ENCODE data around the gene ZFTA. TPM values are rescaled to one million over a fixed set of nuclear protein-coding genes. Genes with fewer than 3 reads are reported as not detected.

The ZFTA gene
- polyA plus RNA-seq, 4 donors, result 41.2 to 64.7 (median 47.7) TPM

DNA sequence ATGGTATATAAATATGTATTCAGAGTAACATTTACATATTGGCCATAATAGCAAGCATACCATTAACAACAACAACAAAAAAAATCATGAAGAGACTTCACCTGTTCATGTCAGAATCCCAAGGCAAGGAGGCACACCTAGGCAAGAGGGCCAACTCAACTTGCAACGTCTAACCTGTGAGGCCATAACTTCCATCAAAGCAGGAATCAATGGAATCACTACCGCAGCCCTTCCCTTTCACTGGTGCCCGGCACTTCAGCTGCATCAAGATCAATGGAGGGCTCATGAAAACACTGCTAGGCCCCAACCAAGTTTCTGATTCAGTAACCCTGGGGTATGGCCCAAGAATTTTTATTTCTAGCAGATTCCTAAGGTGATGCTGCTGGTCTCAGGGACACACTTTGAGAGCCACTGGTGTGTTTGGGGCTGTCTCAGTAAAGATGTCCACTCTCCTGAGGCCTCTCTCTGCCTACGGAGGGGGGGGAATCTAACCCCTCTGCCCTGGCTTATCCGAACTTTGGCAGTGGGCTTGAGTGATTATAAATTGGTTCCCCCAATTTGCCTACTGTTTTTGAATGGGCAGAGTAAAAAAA lies 8.0 kb downstream of the ZFTA start:
- no peak for DNase-seq (ENCODE audit: low read depth in 4 of 4, low spot score in 3 of 4)

DNA sequence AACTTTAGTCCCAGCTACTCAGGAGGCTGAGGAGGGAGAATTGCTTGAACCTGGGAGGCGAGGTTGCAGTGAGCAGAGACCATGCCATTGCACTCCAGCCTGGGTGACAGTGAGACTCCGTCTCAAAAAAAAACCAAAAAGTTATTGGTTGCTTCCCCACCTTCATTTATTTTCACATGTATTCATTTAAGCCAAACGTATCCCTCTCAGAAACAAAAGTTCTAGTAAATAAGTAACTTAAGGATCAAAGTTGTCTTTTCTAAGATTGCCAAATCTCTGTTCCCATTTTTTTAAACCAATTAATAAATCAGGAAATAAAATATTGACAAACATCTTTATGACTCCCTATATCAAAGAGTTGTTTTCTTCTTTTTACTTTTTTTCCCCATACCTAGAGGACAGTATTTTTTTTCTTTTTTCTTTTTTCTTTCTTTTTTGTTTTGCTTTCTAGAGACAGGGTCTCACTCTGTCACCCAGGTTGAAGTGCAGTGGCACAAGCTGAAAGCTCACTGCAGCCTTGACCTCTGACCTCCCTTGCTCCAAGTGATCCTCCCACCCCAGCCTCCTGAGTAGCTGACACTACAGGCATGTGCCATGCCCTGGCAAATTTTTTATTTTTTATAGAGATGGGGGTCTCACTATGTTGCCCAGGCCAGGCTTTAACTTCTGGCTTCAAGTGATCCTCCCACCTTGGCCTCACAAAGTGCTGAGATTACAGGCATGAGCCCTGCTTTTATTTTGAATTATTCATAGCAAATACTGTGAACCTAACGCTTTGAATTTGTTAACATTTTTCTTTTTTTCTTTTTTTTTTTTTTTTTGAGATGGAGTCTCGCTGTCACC lies 11.4 kb downstream of the ZFTA start:
- DNase-seq (ENCODE audit: low read depth in 4 of 4, low spot score in 3 of 4), result no peak

DNA sequence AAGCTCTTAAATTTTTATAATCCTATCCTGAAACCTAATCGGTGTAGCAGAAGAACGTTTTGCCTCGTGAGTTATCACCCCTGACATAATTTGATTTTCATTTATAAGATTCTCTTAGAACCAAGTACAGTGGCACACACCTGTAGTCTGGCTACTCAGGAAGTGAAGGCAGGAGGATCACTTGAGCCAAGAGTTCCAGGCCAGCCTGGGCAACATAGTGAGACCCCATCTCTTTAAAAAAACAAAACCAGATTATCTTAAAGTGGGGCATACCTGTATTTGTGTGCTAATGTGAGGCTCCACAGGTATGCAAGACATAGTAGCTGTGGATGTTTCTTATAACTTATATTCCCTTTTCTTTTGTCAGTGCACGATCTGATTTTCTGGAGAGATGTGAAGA lies 19.0 kb downstream of the ZFTA start:
- no peak for DNase-seq (ENCODE audit: low read depth in 4 of 4, low spot score in 3 of 4)

DNA sequence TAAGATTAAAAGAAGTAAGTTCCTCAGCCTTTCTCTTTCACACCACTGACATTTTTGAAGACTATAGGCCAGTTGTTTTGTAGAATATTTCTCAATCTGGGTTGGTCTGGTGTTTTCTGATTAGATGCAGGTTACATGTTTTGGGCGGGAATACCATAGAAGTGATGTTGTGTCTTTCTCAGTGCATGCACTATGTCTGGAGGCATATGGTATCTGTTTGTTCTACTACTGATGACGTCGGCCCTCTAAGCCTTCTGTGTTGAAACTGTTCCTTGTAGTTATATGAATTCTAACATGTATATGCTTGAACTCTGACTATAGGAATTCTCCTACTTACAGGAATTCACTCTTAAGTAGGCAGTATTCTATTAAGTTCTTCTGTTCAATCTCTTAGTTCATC lies 21.6 kb downstream of the ZFTA start:
- DNase-seq (ENCODE audit: low read depth in 4 of 4, low spot score in 3 of 4), result no peak

DNA sequence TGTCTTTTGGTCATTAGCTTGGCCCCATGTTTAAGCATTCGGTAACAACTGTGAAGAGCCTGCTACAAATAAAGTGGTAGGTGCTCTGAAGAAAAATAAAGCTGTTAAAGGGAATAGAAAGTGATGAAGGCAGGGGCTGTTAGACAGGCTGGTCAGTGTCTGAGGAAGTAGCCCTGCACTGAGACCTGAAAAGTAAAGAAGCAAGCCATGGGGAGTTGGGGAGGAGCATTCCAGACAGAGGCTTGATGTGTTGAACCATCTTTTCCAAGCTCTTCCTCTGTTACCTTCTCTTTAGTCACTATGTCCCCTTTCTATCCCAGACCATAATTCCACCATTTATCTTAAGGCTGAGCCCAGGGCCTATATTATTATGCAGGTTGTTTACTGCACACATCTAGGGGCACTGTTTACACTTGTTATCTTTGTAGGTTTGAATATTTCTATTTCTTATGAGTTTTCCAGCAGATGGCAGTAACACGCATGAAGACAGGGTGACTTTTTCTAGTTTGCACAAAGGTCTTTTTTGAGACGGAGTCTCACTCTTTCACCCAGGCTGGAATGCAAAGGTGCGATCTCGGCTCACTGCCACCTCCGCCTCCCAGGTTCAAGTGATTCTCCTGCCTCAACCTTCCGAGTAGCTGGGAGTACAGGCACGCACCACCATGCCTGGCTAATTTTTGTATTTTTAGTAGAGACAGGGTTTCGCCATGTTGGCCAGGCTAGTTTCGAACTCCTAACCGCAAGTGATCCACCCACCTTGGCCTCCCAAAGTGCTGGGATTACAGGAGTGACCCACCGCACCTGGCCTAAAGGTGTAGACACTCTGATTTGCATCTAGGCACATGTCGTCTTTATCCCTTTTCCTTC lies 23.0 kb downstream of the ZFTA start:
- no peak for DNase-seq (ENCODE audit: low read depth in 4 of 4, low spot score in 3 of 4)

DNA sequence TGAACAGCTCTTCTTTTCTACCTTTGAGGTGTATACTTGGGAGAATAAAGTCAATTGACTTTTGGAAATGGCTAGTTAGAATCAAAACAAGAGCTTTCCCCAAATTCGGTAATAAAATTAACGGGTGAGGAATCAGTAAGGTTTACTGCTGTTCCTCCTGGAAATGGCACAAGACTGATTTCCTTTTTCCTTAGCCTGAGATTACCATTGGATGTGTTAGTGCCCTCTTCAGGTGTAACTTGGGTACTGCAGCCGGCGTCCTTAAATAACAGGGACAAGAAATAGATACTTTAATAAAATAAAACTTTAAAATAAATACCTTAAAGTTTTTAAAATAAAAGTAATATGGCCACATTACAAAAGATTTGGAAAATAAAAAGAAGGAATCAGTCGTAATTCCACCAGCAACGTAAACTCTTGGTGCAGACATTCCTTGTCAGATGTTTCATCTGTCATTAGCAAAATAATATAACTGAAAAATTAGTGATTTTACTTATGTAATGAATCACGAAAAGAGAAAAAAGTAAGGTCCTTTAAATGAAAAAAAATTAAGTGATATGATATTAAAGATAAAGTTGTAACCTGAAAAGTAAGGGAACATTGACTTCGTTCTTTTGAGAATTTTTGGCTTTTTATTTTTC lies 29.7 kb downstream of the ZFTA start:
- peak in 2 of 4 donors; percentile 31 to 52 for DNase-seq (ENCODE audit: low read depth in 4 of 4, low spot score in 3 of 4)

DNA sequence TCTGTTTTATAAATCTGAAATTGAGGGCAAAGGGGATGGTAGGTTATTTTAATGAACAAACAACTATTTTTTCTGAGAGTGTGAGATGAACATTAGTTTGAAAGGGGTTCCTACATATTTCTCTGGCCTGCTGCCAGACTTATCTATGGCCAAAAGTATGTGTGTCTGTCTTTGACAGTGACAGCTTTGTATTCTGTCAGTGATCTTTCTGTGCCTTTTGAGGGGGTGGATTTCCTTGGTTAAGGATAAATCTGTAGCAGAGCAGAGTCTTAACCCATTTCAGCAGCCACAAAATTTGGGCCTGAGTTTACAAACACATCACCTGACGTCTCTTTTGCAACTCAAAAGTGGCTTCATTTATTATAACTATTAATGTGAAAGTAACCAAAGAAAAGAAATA lies 30.9 kb downstream of the ZFTA start:
- DNase-seq (ENCODE audit: low read depth in 4 of 4, low spot score in 3 of 4), result no peak

DNA sequence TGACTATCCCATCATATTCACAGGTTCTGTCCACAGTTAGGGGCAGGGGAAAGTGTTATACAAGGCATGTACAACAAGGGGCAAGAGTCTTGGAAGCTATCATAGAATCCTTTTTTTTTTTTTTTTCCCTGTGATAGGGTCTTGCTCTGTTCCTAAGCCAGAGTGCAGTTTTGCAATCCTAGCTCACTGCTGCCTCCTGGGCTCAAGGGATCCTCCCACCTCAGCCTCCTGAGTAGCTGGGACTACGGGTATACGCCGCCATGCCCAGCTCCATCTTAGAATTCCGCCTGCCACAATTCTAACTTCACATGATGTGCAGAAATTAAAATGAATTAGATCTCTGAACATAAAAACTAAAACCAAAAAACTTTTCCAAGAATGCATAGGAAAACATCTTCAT lies 31.7 kb downstream of the ZFTA start:
- DNase-seq (ENCODE audit: low read depth in 4 of 4, low spot score in 3 of 4), result no peak

DNA sequence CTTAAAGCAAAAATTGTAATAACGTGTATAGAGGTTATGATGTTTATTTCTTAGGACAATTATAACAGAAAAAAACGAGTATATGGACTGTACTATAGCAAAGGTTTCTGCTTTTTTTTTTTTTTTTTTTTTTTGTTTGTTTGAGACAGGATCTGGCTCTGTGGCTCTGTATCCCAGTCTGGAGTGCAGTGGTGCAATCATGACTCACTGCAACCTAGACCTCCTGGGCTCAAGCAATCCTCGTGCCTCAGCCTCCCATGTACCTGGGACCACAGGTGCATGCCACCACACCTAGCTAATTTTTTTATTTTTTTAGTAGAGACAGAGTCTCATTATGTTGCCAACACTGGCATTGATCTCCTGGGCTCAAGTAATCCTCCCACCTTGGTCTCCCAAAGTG lies 39.2 kb downstream of the ZFTA start:
- DNase-seq (ENCODE audit: low read depth in 4 of 4, low spot score in 3 of 4), result no peak

DNA sequence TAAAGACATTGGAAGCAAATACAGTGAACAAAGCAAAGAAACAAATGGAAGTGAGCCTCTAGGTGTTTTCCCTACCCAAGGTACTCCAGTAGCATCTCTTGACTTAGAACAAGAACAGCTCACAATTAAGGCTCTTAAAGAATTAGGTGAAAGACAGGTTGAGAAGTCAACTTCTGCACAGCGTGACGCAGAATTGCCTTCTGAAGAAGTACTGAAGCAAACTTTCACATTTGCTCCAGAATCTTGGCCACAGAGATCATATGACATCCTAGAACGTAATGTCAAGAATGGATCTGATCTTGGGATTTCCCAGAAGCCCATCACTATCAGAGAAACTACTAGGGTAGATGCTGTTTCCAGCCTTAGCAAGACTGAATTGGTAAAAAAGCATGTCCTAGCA lies 48.0 kb downstream of the ZFTA start:
- DNase-seq (ENCODE audit: low read depth in 4 of 4, low spot score in 3 of 4), result no peak

DNA sequence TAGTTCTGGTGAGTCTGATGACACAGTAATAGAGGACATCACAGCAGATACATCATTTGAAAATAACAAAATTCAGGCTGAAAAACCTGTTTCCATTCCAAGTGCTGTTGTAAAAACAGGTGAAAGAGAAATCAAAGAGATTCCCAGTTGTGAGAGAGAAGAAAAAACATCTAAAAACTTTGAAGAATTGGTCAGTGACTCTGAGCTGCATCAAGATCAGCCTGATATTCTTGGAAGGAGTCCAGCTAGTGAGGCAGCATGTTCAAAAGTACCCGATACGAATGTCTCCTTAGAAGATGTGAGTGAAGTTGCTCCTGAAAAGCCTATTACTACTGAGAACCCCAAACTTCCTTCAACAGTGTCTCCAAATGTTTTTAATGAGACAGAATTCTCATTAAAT lies 48.6 kb downstream of the ZFTA start:
- no peak for DNase-seq (ENCODE audit: low read depth in 4 of 4, low spot score in 3 of 4)

DNA sequence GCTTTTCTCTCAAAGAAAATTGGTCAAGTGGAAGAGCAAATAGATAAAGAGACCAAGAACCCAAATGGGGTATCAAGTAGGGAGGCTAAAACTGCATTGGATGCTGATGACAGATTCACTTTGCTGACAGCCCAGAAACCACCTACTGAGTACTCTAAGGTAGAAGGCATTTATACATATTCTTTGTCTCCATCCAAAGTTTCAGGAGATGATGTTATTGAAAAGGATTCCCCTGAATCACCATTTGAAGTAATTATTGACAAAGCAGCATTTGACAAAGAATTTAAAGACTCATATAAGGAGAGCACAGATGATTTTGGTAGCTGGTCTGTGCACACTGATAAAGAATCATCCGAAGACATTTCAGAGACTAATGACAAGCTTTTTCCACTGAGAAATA lies 49.6 kb downstream of the ZFTA start:
- no peak for DNase-seq (ENCODE audit: low read depth in 4 of 4, low spot score in 3 of 4)

Other genes with a start within 250 kb of the ZFTA start
- 10 to 100 TPM; 10.2 to 19.9 (median 12.1) TPM for gene PLAAT4, start 232.0 kb downstream of the ZFTA start, polyA plus RNA-seq (ENCODE audit: insufficient read length in 4 of 4)
- under 1 TPM in 3 of 4 donors, not detected in 1; 0.30 to 0.73 (median 0.34) TPM for gene PLAAT2, start 205.4 kb downstream of the ZFTA start, polyA plus RNA-seq (ENCODE audit: insufficient read length in 4 of 4)
- gene PLAAT3, start 154.3 kb downstream of the ZFTA start, polyA plus RNA-seq (ENCODE audit: insufficient read length in 4 of 4), result 10 to 100 TPM in 3 of 4 donors, 1 to 10 TPM in 1; 9.4 to 23.0 (median 13.2) TPM
- 10 to 100 TPM; 17.3 to 34.6 (median 21.8) TPM for gene ATL3, start 97.4 kb downstream of the ZFTA start, polyA plus RNA-seq (ENCODE audit: insufficient read length in 4 of 4)
- 100 to 1,000 TPM; 122 to 198 (median 183) TPM for gene RTN3, start 87.3 kb downstream of the ZFTA start, polyA plus RNA-seq (ENCODE audit: insufficient read length in 4 of 4)
- gene SPINDOC, start 44.7 kb upstream of the ZFTA start, polyA plus RNA-seq (ENCODE audit: insufficient read length in 4 of 4), result 10 to 100 TPM; 26.7 to 43.9 (median 27.1) TPM
- gene MARK2, start 70.3 kb upstream of the ZFTA start, polyA plus RNA-seq (ENCODE audit: insufficient read length in 4 of 4), result 10 to 100 TPM; 25.7 to 41.3 (median 36.5) TPM
- gene RCOR2, start 148.4 kb upstream of the ZFTA start, polyA plus RNA-seq (ENCODE audit: insufficient read length in 4 of 4), result 10 to 100 TPM; 10.5 to 14.5 (median 11.6) TPM
- gene NAA40, start 170.2 kb upstream of the ZFTA start, polyA plus RNA-seq (ENCODE audit: insufficient read length in 4 of 4), result 10 to 100 TPM; 19.3 to 39.8 (median 32.1) TPM
- 100 to 1,000 TPM; 150 to 327 (median 212) TPM for gene COX8A, start 205.8 kb upstream of the ZFTA start, polyA plus RNA-seq (ENCODE audit: insufficient read length in 4 of 4)
- 100 to 1,000 TPM in 2 of 4 donors, 10 to 100 TPM in 2; 67.1 to 112 (median 101) TPM for gene OTUB1, start 217.7 kb upstream of the ZFTA start, polyA plus RNA-seq (ENCODE audit: insufficient read length in 4 of 4)